Suprapubic skin (tissue), 4 donors: ENCODE measurements around the gene TCEA2.

Source experiments
- CTCF ChIP-seq, 2 donors: fragments of 200-600 bp in 1 of 2; fragments of 450-650 bp in 1 of 2; sonication (generic) in 1 of 2; IDR thresholded peaks; one replicate each; pipeline ENCODE4 v1.5.1; 2016 to 2019; ENCODE audit warnings: antibody characterized with exemption in 2 of 2, mild to moderate bottlenecking in 1 of 2, moderate library complexity in 1 of 2
- EP300 ChIP-seq: sonication (generic); formaldehyde crosslinking; IDR thresholded peaks from one replicate; pipeline ENCODE4 v1.6.1; 2017; ENCODE audit warnings: antibody characterized with exemption
- POLR2A ChIP-seq, 2 donors: fragments of 450-650 bp; IDR thresholded peaks; one replicate each; pipeline ENCODE4 v1.6.1; 2017; ENCODE audit warnings: antibody characterized with exemption in 2 of 2, mild to moderate bottlenecking in 2 of 2, moderate library complexity in 2 of 2
- POLR2AphosphoS5 ChIP-seq, 3 donors: sonication (generic); formaldehyde crosslinking; IDR thresholded peaks; one replicate each; pipeline ENCODE4 v1.6.1; 2017; ENCODE audit warnings: antibody characterized with exemption in 3 of 3

GRCh38 chr20:64035933-64036345 lies 27.1 kb upstream of the TCEA2 start, which contains the start of gene C20orf204:
- TF ChIP-seq CTCF (IDR thresholded peaks at IDR 0.05) (no peak), POLR2A (IDR thresholded peaks at IDR 0.05) (no peak), POLR2AphosphoS5 (IDR thresholded peaks at IDR 0.05) (no peak), EP300 (no peak)
